HG03354 (cell line): Measurements from ENCODE around the gene EMX2.

Source experiments
- ATAC-seq: cut with Tn5 transposase; IDR thresholded peaks from one replicate; pipeline ENCODE4 v1.9.1; 2021; ENCODE audit warnings: mild to moderate bottlenecking; ENCODE audit not compliant: unreplicated experiment, poor library complexity, severe bottlenecking

The EMX2 gene

GRCh38 chr10:117531371-117532002, 11.1 kb upstream of the EMX2 start:
- no peak for ATAC-seq

- ATAC-seq, result no peak
Observed at GRCh38 chr10:117532003-117532385, 10.6 kb upstream of the EMX2 start.

- no peak for ATAC-seq
Observed at GRCh38 chr10:117532451-117533107, 10.0 kb upstream of the EMX2 start.

GRCh38 chr10:117533507-117534281, 8.9 kb upstream of the EMX2 start:
- ATAC-seq, result no peak

GRCh38 chr10:117534321-117535297, 7.9 kb upstream of the EMX2 start:
- no peak for ATAC-seq

- no peak for ATAC-seq
Observed at GRCh38 chr10:117535298-117536071, 7.1 kb upstream of the EMX2 start.

- ATAC-seq, result no peak
Observed at GRCh38 chr10:117536072-117536865, 6.3 kb upstream of the EMX2 start.

- no peak for ATAC-seq
Observed at GRCh38 chr10:117536866-117537435, 5.6 kb upstream of the EMX2 start.

GRCh38 chr10:117537436-117537903, 5.1 kb upstream of the EMX2 start:
- peak; percentile 64 for ATAC-seq

- peak; percentile 40 for ATAC-seq
Observed at GRCh38 chr10:117537904-117538524, 4.5 kb upstream of the EMX2 start.

GRCh38 chr10:117539361-117539773, 3.2 kb upstream of the EMX2 start:
- ATAC-seq, result no peak

GRCh38 chr10:117539903-117540639, 2.5 kb upstream of the EMX2 start:
- ATAC-seq, result no peak

GRCh38 chr10:117540640-117541404, 1.7 kb upstream of the EMX2 start:
- ATAC-seq, result no peak

GRCh38 chr10:117541405-117541908, 1.1 kb upstream of the EMX2 start:
- ATAC-seq, result no peak

GRCh38 chr10:117541909-117542705, 439 bp upstream of the EMX2 start:
- no peak for ATAC-seq
